HG02852 (cell line): ENCODE results near the gene KBTBD4.
"Not testable (repeated sequence)": the region's sequence is repeated elsewhere in the genome, so short reads cannot be mapped to it uniquely, and the experiment has no call there.

Experiments used
- ATAC-seq: cut with Tn5 transposase; IDR thresholded peaks from one replicate; pipeline ENCODE4 v1.9.1; 2021; ENCODE audit warnings: mild to moderate bottlenecking, moderate library complexity; ENCODE audit not compliant: unreplicated experiment

KBTBD4 gene

DNA sequence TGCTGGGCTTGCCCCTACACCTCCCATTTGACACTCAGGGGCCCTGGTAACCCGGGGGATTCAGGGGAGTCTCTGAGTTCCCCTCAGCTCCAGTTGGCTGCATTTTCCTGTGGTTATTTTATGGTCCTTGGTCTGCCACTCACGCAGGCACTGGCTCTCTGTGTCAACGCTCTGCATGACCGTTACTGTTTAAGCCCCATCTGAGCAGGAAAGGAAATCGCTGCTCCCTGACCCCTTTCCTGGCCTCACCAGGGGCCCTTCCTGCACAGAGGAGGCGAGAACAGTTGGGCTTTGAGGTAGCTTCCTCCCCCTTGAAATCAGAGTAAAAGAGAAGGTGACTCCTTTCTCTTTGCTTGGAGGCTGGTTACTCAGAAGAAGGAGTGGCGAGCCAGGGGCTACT lies 13.0 kb upstream of the KBTBD4 start:
- ATAC-seq, result no peak

DNA sequence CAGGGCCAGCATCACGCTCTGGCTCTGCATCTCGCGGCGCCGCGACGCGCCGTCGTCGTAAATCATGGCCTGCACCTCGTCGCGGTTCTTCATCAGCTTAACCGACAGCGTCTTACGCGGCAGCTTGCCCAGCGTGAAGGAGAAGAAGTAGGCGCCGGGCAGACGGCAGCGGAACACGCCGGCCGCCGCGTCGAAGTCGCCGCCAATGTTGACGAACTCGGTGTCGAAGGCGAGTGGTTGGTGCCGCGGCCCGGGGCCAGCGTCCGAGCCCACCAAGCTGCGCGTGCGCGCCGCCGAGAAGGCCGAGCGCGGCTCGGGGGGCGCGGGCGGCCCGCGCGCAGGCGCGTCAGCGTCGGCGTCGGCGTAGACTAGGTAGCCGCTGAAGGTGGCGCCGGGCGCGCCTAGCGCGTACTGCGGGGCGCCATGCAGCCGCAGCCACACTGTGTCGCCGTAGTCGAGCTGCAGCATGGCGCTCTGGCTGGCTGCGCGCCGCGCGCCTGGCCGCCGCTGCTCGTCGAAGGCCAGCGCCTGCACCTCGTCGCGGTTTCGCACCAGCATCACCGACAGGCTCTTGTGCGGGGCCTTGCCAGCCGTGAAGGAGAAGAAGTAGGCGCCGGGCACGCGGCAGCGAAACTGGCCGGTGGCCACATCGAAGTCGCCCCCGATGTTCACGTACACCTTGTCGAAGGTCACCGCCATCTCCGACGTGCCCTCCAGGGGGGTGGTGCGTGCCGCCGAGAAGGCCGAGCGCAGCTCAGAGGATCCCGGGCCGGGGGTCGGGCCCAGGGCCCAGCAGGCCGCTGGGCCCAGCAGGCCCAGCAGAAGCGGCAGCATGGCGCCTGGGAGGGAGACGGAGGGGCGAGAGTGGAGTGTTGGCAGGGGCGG lies 11.4 kb upstream of the KBTBD4 start:
- ATAC-seq, result no peak

DNA sequence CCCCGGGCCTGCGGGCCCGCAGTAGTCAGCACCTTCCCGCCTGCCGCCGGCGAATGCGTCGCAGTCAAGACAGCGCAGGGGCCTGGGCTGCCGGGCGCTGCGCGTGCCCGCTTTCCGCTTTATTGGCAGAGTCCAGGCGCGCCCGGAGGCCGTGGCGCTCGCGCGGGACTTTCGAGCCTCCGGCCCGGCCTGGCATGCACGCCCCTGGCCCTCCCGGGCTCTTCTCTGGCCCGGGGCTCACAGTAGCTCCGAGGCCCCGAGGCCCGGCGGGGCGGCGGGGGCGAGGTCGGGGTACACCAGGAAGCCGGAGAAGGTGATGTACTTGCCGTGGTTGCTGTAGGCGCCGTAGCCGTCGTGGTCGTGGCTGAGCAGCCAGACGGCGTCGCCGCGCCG lies 10.8 kb upstream of the KBTBD4 start:
- no peak for ATAC-seq

DNA sequence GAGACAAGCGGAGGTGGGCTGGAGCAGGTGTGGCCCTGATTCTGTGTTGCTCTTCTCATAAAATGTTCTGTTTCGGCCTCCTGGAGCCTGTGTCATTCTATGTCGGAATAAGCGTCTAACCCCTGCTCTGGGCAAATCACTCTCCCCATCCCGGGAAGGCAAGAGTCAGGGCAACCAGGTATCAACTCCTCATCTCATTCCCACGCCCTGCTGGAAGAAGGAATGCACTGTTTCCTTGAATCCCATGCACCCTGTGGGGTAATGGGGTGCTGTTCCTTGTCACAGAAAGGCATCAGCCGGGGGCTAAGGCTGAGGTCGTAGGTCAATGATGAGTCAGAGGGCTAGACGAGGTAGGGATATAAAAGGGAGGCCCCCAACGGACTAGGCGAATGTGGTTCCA lies 10.3 kb upstream of the KBTBD4 start:
- ATAC-seq, result no peak

DNA sequence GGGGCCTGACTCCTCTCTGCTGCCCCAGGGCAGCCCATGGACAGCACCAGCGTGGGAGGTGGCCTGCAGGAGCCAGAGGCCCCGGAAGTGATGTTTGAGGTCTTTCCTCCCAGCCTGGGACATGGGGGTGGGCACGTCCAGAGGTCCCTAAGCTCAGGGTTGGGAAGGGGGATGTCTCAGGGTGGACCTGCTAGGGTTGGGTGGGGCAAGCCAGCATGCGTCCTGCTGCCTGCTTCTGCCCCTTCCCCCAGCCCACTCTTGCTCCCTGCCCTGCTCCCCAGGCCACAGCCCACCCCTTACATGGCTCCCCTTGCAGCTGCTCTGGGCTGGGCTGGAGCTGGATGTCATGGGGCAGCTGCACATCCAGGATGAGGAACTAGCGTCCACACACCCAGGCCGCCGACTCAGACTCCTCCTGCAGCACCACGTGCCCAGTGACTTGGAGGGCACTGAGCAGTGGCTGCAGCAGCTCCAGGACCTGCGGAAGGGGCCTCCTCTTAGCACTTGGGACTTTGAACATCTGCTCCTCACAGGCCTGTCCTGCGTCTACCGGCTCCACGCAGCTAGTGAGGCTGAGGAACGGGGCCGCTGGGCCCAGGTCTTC lies 9.1 kb upstream of the KBTBD4 start:
- ATAC-seq, result no peak

DNA sequence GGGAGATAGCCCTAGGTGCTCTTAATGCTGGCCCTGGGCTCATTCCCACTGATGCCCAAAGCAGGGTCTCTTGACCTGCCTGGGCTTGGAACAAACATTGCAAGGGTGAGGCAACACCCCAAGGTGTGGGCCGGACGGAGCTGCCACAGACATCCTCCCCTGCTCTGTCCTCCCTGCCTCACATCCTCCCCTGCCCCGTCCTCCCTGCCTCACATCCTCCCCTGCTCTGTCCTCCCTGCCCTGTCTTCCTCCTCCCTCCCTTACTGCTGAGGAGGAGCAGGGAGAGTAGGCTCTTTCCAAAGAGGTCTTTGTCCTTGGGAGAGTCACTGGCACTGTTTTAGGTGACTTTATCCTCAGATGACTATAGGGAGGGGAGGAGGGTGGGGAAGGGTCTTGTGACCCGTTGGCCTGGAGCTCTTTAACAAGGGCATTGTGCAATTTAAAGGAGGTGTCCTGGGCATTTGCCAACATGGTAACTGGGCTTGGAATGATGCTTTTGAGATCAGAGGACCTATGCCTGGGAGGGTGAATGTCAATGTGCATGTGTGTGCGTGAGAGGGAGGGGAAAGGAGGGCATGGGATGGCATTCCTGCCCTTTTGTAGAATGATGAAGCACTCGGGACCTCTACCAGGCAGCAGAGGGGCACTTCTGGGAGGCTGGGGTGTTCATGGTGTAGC lies 8.4 kb upstream of the KBTBD4 start:
- ATAC-seq, result no peak

DNA sequence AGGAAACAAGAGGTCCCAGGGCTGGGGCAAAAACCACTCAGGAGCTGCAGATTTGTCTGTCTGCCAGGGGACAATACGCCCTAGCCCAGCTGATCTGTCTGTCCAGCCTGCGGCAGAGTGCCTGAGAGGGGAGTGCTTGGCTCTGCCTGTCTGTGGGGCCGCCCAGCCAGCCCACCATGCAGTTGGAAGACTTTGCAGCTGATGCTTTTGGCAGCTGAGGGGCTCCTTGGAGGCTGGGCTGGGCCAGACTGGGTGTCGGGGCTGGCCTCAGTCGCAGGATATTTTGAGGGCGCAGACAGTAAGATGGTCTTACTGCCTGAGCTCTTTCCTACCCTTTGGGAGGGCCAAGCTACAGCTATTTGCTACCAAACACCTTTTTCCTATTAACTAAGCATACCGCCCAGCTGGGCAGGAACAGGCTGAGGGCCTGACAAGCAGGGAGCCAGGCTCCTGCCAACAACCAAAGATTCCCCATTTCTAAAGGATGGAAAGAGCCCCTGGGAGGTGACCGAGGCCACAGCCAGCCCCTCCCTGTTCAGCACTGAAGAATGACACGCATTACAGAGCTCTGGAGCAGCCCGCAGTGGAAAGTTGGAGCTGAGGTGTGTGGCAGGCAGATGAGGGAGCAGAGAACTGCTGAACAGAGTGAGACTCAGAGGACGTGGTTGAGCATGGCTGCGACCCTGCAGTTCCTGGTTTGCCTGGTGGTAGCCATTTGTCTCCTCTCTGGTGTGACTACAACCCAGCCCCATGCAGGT lies 7.5 kb upstream of the KBTBD4 start, which contains the start of gene FAM180B:
FAM180B (plus strand) TSS at position 581 of the 758 bp plus-strand sequence; CDS start at position 672, 91 bp downstream.
- ATAC-seq, result no peak

DNA sequence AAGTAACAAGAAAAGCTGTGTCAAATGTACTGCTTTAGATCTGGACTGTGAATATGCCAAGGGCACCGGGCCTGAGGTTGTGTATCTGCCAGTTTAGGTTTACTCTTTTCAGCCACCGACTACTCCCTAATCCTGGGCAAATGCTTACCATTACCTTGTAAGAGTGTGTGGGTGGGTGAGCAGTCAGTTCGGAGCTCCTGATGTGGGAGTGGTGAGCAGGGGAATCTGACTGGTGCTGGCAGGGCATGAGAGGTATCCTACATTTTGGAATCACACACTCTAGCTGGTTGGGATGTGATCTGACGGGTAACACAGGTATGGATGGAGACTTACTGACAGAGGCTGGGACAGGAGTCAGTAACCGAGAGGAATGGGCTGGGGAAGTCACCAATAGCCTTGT lies 5.1 kb upstream of the KBTBD4 start:
- ATAC-seq, result no peak

DNA sequence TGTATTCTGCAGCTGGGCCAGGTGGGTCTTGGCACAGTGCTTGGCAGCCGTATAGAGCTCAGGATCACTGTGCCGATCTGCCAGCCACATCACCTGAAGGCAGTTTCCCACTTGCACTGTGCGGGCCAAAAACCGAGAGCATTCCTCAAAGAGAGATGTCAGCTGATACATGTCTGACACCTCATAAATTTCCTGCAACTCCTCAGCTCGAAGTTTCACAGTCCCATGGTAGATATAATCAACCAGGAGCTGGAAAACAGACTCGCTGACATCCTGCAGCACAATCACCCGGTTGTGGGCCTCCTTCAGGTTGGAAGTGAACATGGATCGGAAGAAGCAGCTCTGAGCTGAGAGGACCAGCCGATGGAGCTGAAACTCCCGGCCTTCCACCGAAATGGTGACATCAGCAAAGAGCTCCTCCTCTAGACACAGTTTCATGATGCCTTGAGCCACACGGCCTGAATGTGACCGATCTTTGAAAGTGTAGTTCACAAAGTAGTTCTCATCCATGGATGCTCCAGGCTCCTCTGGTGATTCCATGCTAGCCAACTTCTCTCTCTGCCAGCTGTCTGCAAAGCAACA lies 1.2 kb downstream of the KBTBD4 start:
- ATAC-seq, result no peak

DNA sequence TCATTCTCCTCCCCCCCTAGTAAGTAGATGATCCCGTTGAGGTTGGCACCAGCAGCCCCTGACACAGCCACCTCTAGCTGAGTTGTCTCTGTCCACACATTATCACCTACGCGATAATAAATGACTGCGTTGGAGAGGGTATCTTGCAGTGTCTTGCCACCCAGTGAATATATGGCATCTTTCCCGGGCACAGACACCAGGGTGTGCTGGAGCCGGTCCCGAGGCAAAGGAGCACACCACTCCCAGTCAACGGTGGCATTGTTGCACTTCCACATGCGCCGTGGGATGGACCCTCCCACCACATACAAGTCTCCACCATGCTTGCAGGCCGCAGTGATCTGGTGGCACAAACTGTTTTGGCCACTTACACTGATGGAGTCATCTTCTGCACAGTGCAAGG lies 5.4 kb downstream of the KBTBD4 start:
- ATAC-seq, result no peak

DNA sequence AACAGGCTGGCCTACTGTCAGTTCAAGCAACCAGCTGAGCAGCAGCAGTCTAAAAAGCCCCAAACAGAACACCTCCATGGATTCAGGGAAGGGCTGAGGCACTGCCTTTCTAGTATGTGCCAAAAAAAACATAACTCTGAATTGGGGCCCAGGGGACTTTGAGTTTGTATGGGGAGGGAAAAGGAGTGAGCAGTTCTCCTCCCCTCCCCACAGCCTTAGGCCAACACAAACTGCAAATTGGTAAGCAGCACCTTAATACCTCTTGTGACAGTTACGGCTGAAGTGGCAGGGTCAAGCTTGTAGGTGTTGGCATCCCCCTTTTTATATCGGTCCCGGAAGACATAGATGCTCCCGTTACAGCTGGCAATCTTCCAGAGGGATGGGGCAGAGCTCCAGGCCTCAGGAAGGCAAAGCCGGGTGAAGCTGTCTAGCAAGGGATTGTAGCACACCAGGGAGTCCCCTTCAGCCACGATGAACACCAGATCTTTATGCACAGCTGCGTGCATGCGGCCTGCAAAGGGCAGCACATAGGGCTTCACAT lies 6.0 kb downstream of the KBTBD4 start:
- ATAC-seq, result no peak

DNA sequence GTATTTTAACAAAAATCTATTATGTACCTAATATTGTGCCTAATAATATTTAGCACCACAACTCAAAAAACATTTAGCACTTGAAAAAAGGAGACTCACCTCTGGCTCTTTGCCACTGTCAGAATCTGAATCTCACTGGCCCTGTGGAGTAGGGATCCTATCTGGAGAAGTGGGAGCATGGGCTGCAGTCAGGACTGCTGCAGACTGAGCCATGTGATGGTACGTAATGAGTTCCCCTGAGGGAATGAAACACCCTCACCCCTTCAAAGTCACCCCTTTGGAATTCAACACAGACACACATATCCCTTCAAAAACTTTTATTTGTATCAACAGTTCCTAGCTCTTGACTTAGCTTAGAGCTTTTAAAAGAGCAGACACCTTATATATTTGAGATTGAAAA lies 6.9 kb downstream of the KBTBD4 start:
- no peak for ATAC-seq

DNA sequence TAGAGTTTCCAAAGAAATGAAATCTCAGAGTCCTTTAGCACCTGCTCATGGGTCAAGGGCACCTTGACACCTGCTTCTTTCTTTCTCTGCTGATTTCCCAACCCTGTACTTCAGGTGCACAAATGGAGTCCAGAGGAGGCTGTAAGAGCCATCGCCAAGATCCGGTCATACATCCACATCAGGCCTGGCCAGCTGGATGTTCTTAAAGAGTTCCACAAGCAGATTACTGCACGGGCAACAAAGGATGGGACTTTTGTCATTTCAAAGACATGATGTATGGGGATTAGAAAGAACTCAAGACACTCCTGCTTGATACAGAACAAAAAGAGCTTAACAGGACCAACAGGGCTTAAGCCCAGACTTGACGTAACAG lies 7.4 kb downstream of the KBTBD4 start:
- ATAC-seq, result no peak

DNA sequence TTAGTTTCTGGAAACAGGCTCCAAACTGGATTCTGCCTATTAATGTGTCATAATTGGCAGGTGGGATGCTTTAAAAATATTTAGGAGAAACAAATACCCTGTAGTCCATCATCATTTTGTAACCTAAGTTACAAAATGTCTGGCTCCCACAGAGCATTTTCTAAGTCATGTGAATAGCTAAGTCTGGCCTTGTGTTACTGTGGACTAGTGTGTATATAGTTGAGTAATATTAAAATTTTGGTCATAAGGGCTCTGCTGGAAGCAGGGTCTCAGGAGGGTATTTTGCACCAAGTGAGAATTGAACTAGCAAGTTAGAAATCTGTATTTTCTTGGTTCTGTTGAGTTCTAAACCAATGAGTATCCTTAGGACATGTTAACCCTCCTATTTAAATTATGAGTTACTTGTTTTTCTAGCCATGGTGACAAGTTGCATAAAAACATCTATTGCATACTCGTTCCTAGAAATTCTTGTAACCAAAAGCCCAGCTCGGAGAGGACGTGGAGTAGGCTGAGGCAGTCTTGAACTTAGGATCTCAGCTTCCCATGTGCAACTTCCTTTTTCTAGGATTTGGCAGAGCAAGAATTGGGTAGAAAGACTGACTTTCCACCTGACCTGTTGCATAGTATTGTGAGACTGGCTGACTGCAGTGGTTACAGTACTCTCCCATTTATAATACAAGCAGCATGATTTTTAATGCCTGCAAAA lies 8.0 kb downstream of the KBTBD4 start:
- ATAC-seq, result no peak

DNA sequence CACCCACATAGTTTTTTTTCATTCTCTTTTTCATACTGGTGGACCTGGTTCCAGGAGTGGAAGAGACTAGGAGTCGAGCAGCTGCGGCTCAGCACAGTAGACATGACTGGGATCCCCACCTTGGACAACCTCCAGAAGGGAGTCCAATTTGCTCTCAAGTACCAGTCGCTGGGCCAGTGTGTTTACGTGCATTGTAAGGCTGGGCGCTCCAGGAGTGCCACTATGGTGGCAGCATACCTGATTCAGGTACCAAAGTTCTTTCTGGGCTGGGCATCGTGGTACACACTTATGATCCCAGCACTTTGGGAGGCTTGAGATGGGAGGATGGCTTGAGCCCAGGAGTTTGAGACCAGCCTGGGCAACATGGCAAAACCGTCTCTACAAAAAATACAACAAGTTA lies 9.1 kb downstream of the KBTBD4 start:
- no peak for ATAC-seq

DNA sequence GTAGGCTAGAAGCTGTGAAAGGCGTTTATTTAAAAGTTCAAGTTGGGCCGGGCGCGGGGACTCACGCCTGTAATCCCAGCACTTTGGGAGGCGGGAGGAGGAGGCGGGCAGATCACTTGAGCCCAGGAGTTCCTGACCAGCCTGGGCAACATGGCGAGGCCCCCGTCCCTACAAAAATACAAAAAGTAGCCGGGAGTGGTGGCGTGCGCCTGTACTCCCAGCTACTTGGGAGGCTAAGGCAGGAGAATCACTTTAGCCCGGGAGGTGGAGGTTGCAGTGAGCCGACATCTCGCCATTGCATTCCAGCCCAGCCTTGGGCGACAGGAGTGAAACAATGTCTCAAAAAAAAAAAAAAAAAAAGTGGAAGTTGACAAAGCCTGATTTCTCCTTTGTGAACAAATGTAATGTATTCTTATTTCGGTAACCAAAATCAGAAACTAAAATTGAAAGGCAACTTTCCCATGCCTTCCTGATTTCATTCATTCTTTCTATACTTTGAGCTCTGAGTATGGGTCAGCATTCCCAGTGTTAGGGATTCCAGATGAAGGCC lies 12.5 kb downstream of the KBTBD4 start:
- ATAC-seq, result peak; percentile 6

DNA sequence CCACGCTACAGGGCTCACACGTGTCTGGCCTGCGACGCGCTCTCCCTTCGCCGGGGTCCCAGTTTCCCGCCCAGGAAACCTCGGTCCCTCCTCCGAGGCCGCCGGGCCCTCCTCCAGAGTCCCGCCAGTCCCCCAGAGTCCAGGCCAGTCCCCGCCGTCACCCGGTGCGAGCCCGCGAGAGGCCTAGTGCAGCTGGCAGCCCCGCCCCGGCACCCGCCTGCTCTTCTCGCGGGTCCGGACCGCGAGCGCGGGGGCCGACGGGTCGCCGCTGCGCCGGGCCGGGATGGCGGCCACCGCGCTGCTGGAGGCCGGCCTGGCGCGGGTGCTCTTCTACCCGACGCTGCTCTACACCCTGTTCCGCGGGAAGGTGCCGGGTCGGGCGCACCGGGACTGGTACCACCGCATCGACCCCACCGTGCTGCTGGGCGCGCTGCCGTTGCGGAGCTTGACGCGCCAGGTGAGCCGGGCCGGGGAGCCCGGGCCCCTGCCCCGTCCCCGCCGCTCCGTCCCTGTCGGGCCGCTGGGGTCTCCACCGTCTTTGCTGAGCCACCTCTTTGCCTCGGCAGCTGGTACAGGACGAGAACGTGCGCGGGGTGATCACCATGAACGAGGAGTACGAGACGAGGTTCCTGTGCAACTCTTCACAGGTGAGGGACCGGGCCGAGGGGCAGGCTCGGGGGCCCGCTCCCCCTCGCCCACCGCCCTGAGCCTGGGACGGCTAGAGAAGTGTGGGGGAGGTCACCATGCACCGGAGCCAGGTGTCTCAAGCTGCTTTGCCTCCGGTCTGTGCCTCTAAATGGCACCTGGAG lies 13.2 kb downstream of the KBTBD4 start, which contains the start of gene PTPMT1:
PTPMT1 (plus strand) TSS at position 260 of the 809 bp plus-strand sequence; CDS start at position 284, 24 bp downstream.
- ATAC-seq, result peak; percentile 85

DNA sequence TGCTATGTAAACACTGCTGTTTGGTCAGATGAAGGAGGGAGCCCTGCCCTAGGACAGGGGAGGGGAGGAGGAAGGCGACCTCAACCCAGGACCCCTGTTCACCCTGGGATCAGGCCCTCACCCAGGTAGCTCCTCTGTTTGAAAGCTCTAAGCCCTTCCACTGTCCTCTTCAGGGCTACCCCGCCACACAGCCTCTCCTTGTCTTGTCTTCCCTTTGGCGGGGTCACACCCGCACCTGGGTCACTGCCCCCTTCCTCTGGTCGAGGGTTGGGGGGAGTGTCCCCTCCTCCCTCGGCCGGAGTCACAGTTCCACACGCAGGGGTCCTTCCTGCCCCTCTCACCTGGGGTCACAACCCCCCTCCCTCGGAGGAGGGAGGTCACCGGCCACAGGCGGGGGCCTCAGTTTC lies 13.8 kb downstream of the KBTBD4 start:
- peak; percentile 5 for ATAC-seq

DNA sequence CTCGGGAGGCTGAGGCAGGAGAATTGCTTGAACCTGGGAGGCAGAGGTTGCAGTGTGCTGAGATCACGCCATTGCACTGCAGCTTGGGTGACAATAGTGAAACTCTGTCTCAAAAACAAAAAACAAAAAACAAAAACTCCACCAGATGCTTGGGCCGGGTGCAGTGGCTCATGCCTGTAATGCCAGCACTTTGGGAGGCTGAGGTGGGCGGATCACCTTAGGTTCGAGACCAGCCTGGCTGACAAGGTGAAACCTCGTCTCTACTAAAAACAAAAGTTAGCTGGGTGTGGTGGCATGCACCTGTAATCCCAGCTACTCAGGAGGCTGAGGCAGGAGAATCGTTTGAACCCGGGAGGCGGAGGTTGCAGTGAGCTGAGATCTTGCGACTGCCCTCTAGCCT lies 14.4 kb downstream of the KBTBD4 start:
- not testable (repeated sequence) for ATAC-seq
